ENCODE data around the gene ELSPBP1. TPM values are rescaled to one million over a fixed set of nuclear protein-coding genes. Genes with fewer than 3 reads are reported as not detected.

Gene ELSPBP1
- total RNA-seq, 1 experiment from 2014 or later = not detected

GRCh38 chr19:48064509-48064908, 70.1 kb downstream of the ELSPBP1 start:
- no peak overlapping the region for H4K5ac ChIP-seq (ENCODE audit: insufficient read length, low read depth, low read length)
- Mint-ChIP-seq H3K27me3 (ENCODE audit: low read depth) (no peaks in the 10 kb centered on the region), H3K36me3 (ENCODE audit: insufficient read depth in 1 of 3, low read depth in 3 of 3) (peaks cover 2 to 7% (median 6%) of the 10 kb centered on the region in 3 experiments; a peak in 5 of 7 replicates), H3K27ac (peak overlapping the region; percentile 41 to 94 (median 92); a peak in 5 of 7 replicates), H3K9me3 (peaks cover 4 to 6% of the 10 kb centered on the region in 2 experiments; a peak in 2 of 5 replicates), H3K4me1 (peaks cover 26 to 39% of the 10 kb centered on the region in 2 experiments), H3K4me3 (no peak overlapping the region; a peak in 1 of 5 replicates)
- peak overlapping the region; percentile 50 for H3K18ac ChIP-seq (ENCODE audit: insufficient read length, low read depth, low read length)
- no peak overlapping the region for H2BK15ac ChIP-seq (ENCODE audit: low read depth, low read length)
- no peaks in the 10 kb centered on the region for H3K23me2 ChIP-seq (ENCODE audit: insufficient read length, low read depth, low read length, poor library complexity, severe bottlenecking)
- H3K79me2 ChIP-seq (ENCODE audit: insufficient read depth, low read length) = no peaks in the 10 kb centered on the region
- peak overlapping the region; percentile 66 for H3K27ac ChIP-seq (ENCODE audit: insufficient read length, low read depth, low read length)
- H3K9me3 ChIP-seq (ENCODE audit: control insufficient read depth, low read depth, low read length) = no peaks in the 10 kb centered on the region
- no peak overlapping the region for H3K4me2 ChIP-seq (ENCODE audit: insufficient read depth, insufficient read length, low read length)
- H4K8ac ChIP-seq (replicated peaks; ENCODE audit: insufficient read length, low read depth, low read length) = no peak overlapping the region
- no peak overlapping the region for H2BK20ac ChIP-seq (ENCODE audit: low read depth, low read length, poor library complexity, severe bottlenecking)
- H2BK12ac ChIP-seq (ENCODE audit: insufficient read length, low read depth, low read length) = peak overlapping the region; percentile 22
- H2AFZ ChIP-seq (ENCODE audit: low read length) = no peak overlapping the region
- no peak overlapping the region for H3K56ac ChIP-seq (ENCODE audit: insufficient read length, low read depth, low read length)
- H3K79me1 ChIP-seq (ENCODE audit: insufficient read depth, low read depth, low read length, poor library complexity, severe bottlenecking) = no peaks in the 10 kb centered on the region
- H3K4ac ChIP-seq (ENCODE audit: low read depth, low read length) = no peak overlapping the region
- no peaks in the 10 kb centered on the region for H4K20me1 ChIP-seq (ENCODE audit: control insufficient read depth, insufficient read depth, insufficient read length)
- no peak overlapping the region for H2BK5ac ChIP-seq (ENCODE audit: insufficient read length, low read length)
- H3K9ac ChIP-seq (ENCODE audit: extremely low read depth, insufficient read length, low read length) = no peak overlapping the region
- peaks cover 12% of the 10 kb centered on the region; the same call in 1 of the 2 replicates for H3K4me1 ChIP-seq (ENCODE audit: insufficient read depth, low read length)
- H3T11ph ChIP-seq (ENCODE audit: low read length) = no peak overlapping the region
- no peak overlapping the region for H3K23ac ChIP-seq (ENCODE audit: insufficient read length, low read depth, low read length)
- no peaks in the 10 kb centered on the region for H3K27me3 ChIP-seq (ENCODE audit: insufficient read depth, low read length)
- TF ChIP-seq CTCF (conservative IDR thresholded peaks at IDR 0.05) = no peak
- no peak overlapping the region for H2BK120ac ChIP-seq (ENCODE audit: low read depth, low read length, poor library complexity, severe bottlenecking)
- no CpG with 5 or more reads among the region's 2 CpGs for WGBS (ENCODE audit: extremely low coverage, insufficient read length, low lambda C conversion rate)
- H3K14ac ChIP-seq (ENCODE audit: insufficient read depth, low read length) = no peak overlapping the region
- no peak overlapping the region for H4K91ac ChIP-seq (ENCODE audit: insufficient read length, low read depth, low read length)
- H2AK5ac ChIP-seq (ENCODE audit: insufficient read length, low read length) = no peak overlapping the region
- DNase-seq = peak; percentile 29

Data from H9 (cell line).